ENCODE measurements around the gene ZNF286A. TPM values are rescaled to one million over a fixed set of nuclear protein-coding genes. Genes with fewer than 3 reads are reported as not detected.

Gene ZNF286A
- total RNA-seq, 6 experiments from 2014 or later = 20.6 to 24.5 (median 22.5) TPM

DNA sequence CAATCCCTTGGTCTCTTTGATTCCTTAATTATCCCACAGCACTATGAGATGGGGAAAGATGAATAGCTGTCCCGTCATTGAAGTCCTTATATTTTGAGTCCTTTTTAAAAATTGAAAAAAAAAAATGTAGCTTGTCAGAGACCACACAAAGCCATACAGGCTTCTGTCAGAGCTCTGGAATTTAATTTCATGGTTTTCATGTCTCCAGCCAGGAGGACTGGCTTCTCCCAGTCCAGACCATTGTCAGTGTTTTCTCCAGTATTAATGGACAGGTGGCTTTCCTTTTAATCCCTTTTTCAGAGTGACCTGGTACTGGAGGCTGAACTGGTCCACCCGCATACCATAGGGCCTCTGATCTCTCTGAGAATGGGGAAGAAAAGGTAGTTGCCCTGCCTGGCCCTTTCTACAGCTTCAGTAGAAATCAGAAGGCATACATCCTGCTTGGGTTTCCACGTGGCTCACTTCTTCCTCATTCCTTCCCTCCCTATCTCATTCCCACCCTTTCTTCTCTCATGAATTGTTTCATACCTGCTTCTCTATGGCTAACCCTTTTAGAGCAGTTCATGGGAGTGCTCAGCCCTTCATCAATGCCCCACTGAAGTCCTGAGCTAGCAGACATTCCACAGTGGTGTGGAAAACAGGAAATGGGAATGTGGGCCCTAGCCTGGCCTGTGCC lies 44.5 kb upstream of the ZNF286A start:
- no peak for DNase-seq
- TF ChIP-seq CTCF (IDR thresholded peaks at IDR 0.05) = no peak
- no peak overlapping the region; the same call in 1 of the 2 replicates for H3K4me3 Mint-ChIP-seq
- H3K27me3 Mint-ChIP-seq (ENCODE audit: insufficient read depth) = no peaks in the 10 kb centered on the region; the same call in none of the 2 replicates
- H3K27ac Mint-ChIP-seq = peak overlapping the region; percentile 65
- peaks cover 9% of the 10 kb centered on the region; the same call in 1 of the 2 replicates for H3K36me3 Mint-ChIP-seq (ENCODE audit: low read depth)
- no peaks in the 10 kb centered on the region for H3K9me3 Mint-ChIP-seq
- H3K4me1 Mint-ChIP-seq (ENCODE audit: low read depth) = peaks cover 64% of the 10 kb centered on the region

DNA sequence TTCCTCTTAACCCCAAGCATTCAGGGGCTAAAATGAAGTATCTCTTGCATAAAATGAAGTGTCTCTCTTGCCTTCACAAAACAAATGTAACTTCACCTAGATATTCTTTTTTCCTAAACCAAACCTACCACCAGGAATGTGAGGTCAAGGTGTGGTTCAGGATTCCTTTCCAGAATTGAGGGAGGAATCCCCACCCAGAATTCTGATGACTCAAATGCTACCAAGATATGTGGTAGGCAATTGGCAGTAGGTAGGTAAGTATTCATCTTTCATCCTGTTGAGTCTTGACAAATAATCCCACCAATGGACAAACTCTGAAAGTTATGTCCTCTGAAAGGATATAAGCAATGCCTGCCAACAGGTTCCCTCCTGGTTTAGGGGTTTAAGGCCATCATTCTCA lies 41.7 kb upstream of the ZNF286A start:
- no peak overlapping the region for H3K4me3 Mint-ChIP-seq
- no peaks in the 10 kb centered on the region; the same call in none of the 2 replicates for H3K27me3 Mint-ChIP-seq (ENCODE audit: insufficient read depth)
- H3K27ac Mint-ChIP-seq = no peak overlapping the region
- peaks cover 9% of the 10 kb centered on the region; the same call in 1 of the 2 replicates for H3K36me3 Mint-ChIP-seq (ENCODE audit: low read depth)
- peaks cover 47% of the 10 kb centered on the region for H3K4me1 Mint-ChIP-seq (ENCODE audit: low read depth)
- no peak for TF ChIP-seq CTCF (IDR thresholded peaks at IDR 0.05)
- H3K9me3 Mint-ChIP-seq = no peaks in the 10 kb centered on the region
- DNase-seq = no peak

DNA sequence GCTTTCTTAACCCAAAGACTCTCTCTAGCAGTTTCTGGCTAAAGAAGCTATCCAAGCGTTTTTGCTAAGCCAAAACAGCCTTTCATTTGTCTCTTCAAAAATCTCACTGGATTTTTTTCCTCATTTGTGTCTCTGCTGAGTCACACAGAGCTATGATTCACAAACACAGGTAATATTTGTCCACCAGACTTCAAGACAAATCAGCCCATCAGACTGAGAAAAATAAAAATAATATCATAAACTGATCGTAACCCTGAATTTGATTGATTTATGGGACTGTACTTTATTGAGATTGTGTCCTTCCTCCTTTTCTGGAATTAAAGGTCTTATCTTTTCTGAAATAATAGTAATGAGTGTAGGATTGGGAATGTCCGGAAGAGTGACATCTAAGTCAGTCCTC lies 41.3 kb upstream of the ZNF286A start:
- Mint-ChIP-seq H3K4me3 (no peak overlapping the region), H3K4me1 (ENCODE audit: low read depth) (peaks cover 48% of the 10 kb centered on the region), H3K36me3 (ENCODE audit: low read depth) (peaks cover 9% of the 10 kb centered on the region), H3K27ac (no peak overlapping the region), H3K27me3 (ENCODE audit: insufficient read depth) (no peaks in the 10 kb centered on the region; the same call in none of the 2 replicates), H3K9me3 (no peaks in the 10 kb centered on the region)
- no peak for TF ChIP-seq CTCF (IDR thresholded peaks at IDR 0.05)
- DNase-seq = no peak

DNA sequence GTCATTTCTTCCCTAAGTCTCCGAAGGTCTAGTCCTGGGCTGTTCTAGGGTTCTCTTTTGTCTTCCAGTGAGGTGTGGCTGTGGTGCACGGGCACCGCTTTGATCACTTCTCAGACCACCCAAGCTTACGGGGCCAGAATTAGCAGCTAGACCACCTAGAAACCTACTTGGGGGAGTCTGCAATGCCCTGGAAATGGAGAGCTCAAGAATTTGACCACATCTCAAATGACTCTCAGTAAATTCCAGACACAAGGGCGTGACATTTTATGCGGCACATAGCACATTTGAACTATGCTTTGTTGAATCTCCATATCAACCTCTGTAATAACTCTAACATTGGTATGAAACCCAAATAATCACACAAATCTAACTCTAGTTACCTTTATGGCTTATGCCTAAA lies 40.3 kb upstream of the ZNF286A start:
- H3K27ac Mint-ChIP-seq = no peak overlapping the region
- H3K4me3 Mint-ChIP-seq = no peak overlapping the region
- TF ChIP-seq CTCF (IDR thresholded peaks at IDR 0.05) = no peak
- peaks cover 15% of the 10 kb centered on the region for H3K36me3 Mint-ChIP-seq (ENCODE audit: low read depth)
- H3K4me1 Mint-ChIP-seq (ENCODE audit: low read depth) = peaks cover 48% of the 10 kb centered on the region
- no peaks in the 10 kb centered on the region for H3K9me3 Mint-ChIP-seq
- no peaks in the 10 kb centered on the region; the same call in none of the 2 replicates for H3K27me3 Mint-ChIP-seq (ENCODE audit: insufficient read depth)
- no peak for DNase-seq

DNA sequence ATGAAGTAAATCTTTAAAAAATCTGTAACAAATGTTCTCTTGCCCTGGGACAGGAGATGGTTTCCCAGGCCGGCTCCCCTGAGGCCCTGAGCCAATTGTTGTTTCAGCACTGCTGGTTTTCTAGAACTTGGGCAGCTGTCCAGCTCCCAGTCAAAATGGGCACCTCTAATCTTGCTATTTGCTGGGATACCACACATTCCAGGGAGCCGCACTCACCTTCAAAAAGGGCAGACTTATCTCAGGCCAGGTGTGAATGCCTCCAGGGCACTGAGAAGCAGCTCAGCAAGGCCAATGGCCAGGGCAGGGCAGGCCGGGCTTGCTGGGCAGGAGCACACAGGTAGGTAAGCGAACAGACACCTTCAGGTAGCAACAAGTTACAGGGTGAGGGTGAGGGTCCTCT lies 39.9 kb upstream of the ZNF286A start:
- no peaks in the 10 kb centered on the region; the same call in 1 of the 2 replicates for H3K27me3 Mint-ChIP-seq (ENCODE audit: insufficient read depth)
- DNase-seq = no peak
- H3K4me3 Mint-ChIP-seq = no peak overlapping the region
- H3K4me1 Mint-ChIP-seq (ENCODE audit: low read depth) = peaks cover 44% of the 10 kb centered on the region
- TF ChIP-seq CTCF (IDR thresholded peaks at IDR 0.05) = no peak
- peaks cover 18% of the 10 kb centered on the region for H3K36me3 Mint-ChIP-seq (ENCODE audit: low read depth)
- 0 out of 2 replicates have a peak overlapping the region, but pooled peaks have one; percentile 53 for H3K27ac Mint-ChIP-seq
- no peaks in the 10 kb centered on the region for H3K9me3 Mint-ChIP-seq
